MCF 10A (cell line): Measurements from ENCODE around the gene FBXO44. TPM values are rescaled to one million over a fixed set of nuclear protein-coding genes. Genes with fewer than 3 reads are reported as not detected.
A peak's percentile ranks its signal among the peaks of the same experiment; 100 is the strongest.
"Not testable (repeated sequence)": the region's sequence is repeated elsewhere in the genome, so short reads cannot be mapped to it uniquely, and the experiment has no call there.

Experiments
- Bru-seq: library from RNA; stranded (reverse); fragments of 400-500 nt; gene quantifications from one replicate; lab custom pipeline; 2021; lab: Mats Ljungman, UMichigan
- BruChase-seq, 2 experiments: library from RNA; stranded (reverse); fragments of 400-500 nt; gene quantifications; one replicate each; lab custom pipeline; 2021; lab: Mats Ljungman, UMichigan
- BruUV-seq: library from RNA; stranded (reverse); fragments of 400-500 nt; replicated peaks from 2 replicates; lab custom pipeline; 2021; lab: Mats Ljungman, UMichigan
- CTCF ChIA-PET: fragments of 300-600 bp; sonication (Branson Sonifier 250); formaldehyde crosslinking; extraction: SDS; loops from one replicate; lab custom pipeline; 2021; ENCODE audit warnings: antibody characterized with exemption, inconsistent platforms; lab: Yijun Ruan, JAX
- POLR2A ChIA-PET: fragments of 300-600, 350-650 bp; sonication (Branson Sonifier 250); formaldehyde crosslinking; extraction: SDS; loops from one replicate; lab custom pipeline; 2020; ENCODE audit warnings: antibody characterized with exemption, inconsistent platforms; lab: Yijun Ruan, JAX
- DNase-seq: peaks from one replicate; pipeline ENCODE4 v3.0.0-alpha.2; 2018; ENCODE audit not compliant: unreplicated experiment
- H3K27ac Mint-ChIP-seq: one replicate; pipeline ENCODE4 v1.8.0; 2022; ENCODE audit warnings: mild to moderate bottlenecking, low read depth, mixed read lengths; ENCODE audit not compliant: unreplicated experiment
- H3K27me3 Mint-ChIP-seq: one replicate; pipeline ENCODE4 v1.8.0; 2022; ENCODE audit warnings: mixed read lengths; ENCODE audit not compliant: insufficient read depth, unreplicated experiment
- H3K36me3 Mint-ChIP-seq: one replicate; pipeline ENCODE4 v1.8.0; 2022; ENCODE audit warnings: mild to moderate bottlenecking, moderate library complexity, mixed read lengths; ENCODE audit not compliant: insufficient read depth, unreplicated experiment
- H3K4me1 Mint-ChIP-seq: one replicate; pipeline ENCODE4 v1.8.0; 2022; ENCODE audit warnings: mixed read lengths; ENCODE audit not compliant: insufficient read depth, unreplicated experiment
- H3K4me3 Mint-ChIP-seq: one replicate; pipeline ENCODE4 v1.8.0; 2022; ENCODE audit warnings: mild to moderate bottlenecking, moderate library complexity, mixed read lengths; ENCODE audit not compliant: unreplicated experiment
- H3K9me3 Mint-ChIP-seq: one replicate; pipeline ENCODE4 v1.8.0; 2022; ENCODE audit warnings: mixed read lengths; ENCODE audit not compliant: unreplicated experiment
- CTCF ChIP-seq: fragments of 200-600 bp; IDR thresholded peaks from one replicate; pipeline ENCODE4 v1.8.0; 2022; ENCODE audit warnings: antibody characterized with exemption, mild to moderate bottlenecking; ENCODE audit not compliant: unreplicated experiment
- intact Hi-C: fragments of 100-400 bp; cut with micrococcal nuclease; formaldehyde crosslinking; loops from 2 replicates; pipeline ENCODE4 v1.14.1; 2022
- long read RNA-seq: library from polyadenylated mRNA; stranded (forward); transcript quantifications from one replicate; pipeline ENCODE4 v2.0.0, GENCODE V29; 2022
- total RNA-seq: library from RNA; stranded (reverse); gene quantifications from 2 replicates; pipeline ENCODE4 v1.2.3, GENCODE V29; 2022

The FBXO44 gene, protein sequence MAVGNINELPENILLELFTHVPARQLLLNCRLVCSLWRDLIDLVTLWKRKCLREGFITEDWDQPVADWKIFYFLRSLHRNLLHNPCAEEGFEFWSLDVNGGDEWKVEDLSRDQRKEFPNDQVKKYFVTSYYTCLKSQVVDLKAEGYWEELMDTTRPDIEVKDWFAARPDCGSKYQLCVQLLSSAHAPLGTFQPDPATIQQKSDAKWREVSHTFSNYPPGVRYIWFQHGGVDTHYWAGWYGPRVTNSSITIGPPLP
- total RNA-seq (16.0 and 16.3 TPM in 2 replicates), Bru-seq, nascent RNA (percentile 47 among the genes with signal in this experiment), BruChase-seq, experiment 1, labeled RNA remaining after a 6-hour chase (percentile 54 among the genes with signal in this experiment), BruChase-seq, experiment 2, labeled RNA remaining after a 2-hour chase (percentile 48 among the genes with signal in this experiment)
- long read RNA-seq, transcript FBXO44-204 (5 exons, 1,734 nt), result major isoform, 10 of 31 reads
- long read RNA-seq, partial matches to known transcripts, result 1 of 31 reads
- long read RNA-seq, other reads (novel, unspliced or antisense), result 14 of 31 reads

GRCh38 chr1:11654137-11654938, at the start of gene FBXO44, which contains the start of gene FBXO2:
FBXO44 (plus strand) TSS chr1:11654877; CDS start chr1:11655836, 959 bp downstream.
FBXO2 (minus strand) TSS chr1:11654429; CDS start chr1:11654340, 89 bp downstream.
- no peak for TF ChIP-seq CTCF
- Mint-ChIP-seq H3K27me3 (no peaks in the 10 kb centered on the region), H3K27ac (peak within 1 kb of the TSS; percentile 66), H3K4me3 (peak within 1 kb of the TSS; percentile 76), H3K9me3 (no peaks in the 10 kb centered on the region), H3K4me1 (no peaks in the 10 kb centered on the region), H3K36me3 (peaks cover 25% of the 10 kb centered on the region)
- no TSS peak for BruUV-seq
- ChIA-PET CTCF (interaction anchor here (1.0 to 4.4 kb wide), 4 partner anchors 10 to 41 kb away, joined by 3 to 28 read pairs (median 15); partner anchors contain the start of gene FBXO6), POLR2A (interaction anchor here (0.6 to 2.6 kb wide), 13 partner anchors 10 to 413 kb away, joined by 3 to 13 read pairs (median 4); partner anchors contain the start of genes CLCN6, FBXO6, MAD2L2 and MTHFR)
- peak; percentile 67 for DNase-seq
- intact Hi-C loops, result no loop called here

- Mint-ChIP-seq H3K9me3 (no peaks in the 10 kb centered on the region), H3K4me1 (no peaks in the 10 kb centered on the region), H3K4me3 (no peak overlapping the region), H3K27ac (no peak overlapping the region), H3K36me3 (no peaks in the 10 kb centered on the region), H3K27me3 (peaks cover 32% of the 10 kb centered on the region)
- CTCF ChIA-PET, result no interaction called here
- DNase-seq, result no peak
- TF ChIP-seq CTCF, result no peak
- no TSS peak for BruUV-seq
- POLR2A ChIA-PET, result no interaction called here
- intact Hi-C loops, result no loop called here
Observed at GRCh38 chr1:11606775-11607174, 47.9 kb upstream of the FBXO44 start.

DNA sequence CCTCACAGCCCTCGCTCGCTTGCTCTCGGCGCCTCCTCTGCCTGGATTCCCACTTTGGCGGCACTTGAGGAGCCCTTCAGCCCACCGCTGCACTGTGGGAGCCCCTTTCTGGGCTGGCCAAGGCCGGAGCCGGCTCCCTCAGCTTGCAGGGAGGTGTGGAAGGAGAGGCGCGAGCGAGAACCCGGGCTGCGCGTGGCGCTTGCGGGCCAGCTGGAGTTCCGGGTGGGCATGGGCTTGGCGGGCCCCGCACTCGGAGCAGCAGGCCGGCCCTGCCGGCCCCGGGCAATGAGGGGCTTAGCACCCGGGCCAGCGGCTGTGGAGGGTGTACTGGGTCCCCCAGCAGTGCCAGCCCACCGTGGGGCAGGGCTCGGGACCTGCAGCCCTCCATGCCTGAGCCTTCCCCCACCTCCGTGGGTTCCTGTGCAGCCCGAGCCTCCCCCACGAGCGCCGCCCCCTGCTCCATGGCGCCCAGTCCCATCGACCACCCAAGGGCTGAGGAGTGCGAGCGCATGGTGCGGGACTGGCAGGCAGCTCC, 46.0 kb upstream of the FBXO44 start:
- BruUV-seq, H3K9me3 Mint-ChIP-seq, H3K4me3 Mint-ChIP-seq, intact Hi-C loops, H3K27ac Mint-ChIP-seq, CTCF ChIA-PET, DNase-seq, H3K36me3 Mint-ChIP-seq, POLR2A ChIA-PET, H3K4me1 Mint-ChIP-seq: not testable (repeated sequence)
- peaks cover 32% of the 10 kb centered on the region for H3K27me3 Mint-ChIP-seq

GRCh38 chr1:11609378-11609777, 45.3 kb upstream of the FBXO44 start:
- intact Hi-C loops, H3K36me3 Mint-ChIP-seq, BruUV-seq, POLR2A ChIA-PET, H3K27ac Mint-ChIP-seq, H3K4me3 Mint-ChIP-seq, CTCF ChIA-PET, DNase-seq, H3K4me1 Mint-ChIP-seq, H3K9me3 Mint-ChIP-seq: not testable (repeated sequence)
- H3K27me3 Mint-ChIP-seq, result peaks cover 32% of the 10 kb centered on the region
